ENCODE results near the gene ARHGAP24. TPM values are rescaled to one million over a fixed set of nuclear protein-coding genes. Genes with fewer than 3 reads are reported as not detected.

ARHGAP24 gene
- total RNA-seq, 1 donor = 56.6 TPM

- no peak for TF ChIP-seq CTCF (IDR thresholded peaks at IDR 0.05; ENCODE audit: insufficient read depth, low read depth, low read length)
- H3K4me3 ChIP-seq (ENCODE audit: low read depth, low read length) = no peak overlapping the region
- DNase-seq (ENCODE audit: low read depth) = no peak
Observed at GRCh38 chr4:86007042-86007441, 532.1 kb downstream of the ARHGAP24 start.

GRCh38 chr4:86011117-86011516 lies 536.2 kb downstream of the ARHGAP24 start:
- H3K4me3 ChIP-seq (ENCODE audit: low read depth, low read length) = no peak overlapping the region
- peak; percentile 57 for DNase-seq (ENCODE audit: low read depth)
- TF ChIP-seq CTCF (IDR thresholded peaks at IDR 0.05; ENCODE audit: insufficient read depth, low read depth, low read length) = no peak

GRCh38 chr4:86013621-86014020 lies 538.7 kb downstream of the ARHGAP24 start:
- no peak overlapping the region for H3K4me3 ChIP-seq (ENCODE audit: low read depth, low read length)
- DNase-seq (ENCODE audit: low read depth) = peak; percentile 54
- TF ChIP-seq CTCF (IDR thresholded peaks at IDR 0.05; ENCODE audit: insufficient read depth, low read depth, low read length) = no peak

GRCh38 chr4:86014599-86014998 lies 539.6 kb downstream of the ARHGAP24 start:
- H3K4me3 ChIP-seq (ENCODE audit: low read depth, low read length) = no peak overlapping the region
- peak; percentile 67 for DNase-seq (ENCODE audit: low read depth)
- no peak for TF ChIP-seq CTCF (IDR thresholded peaks at IDR 0.05; ENCODE audit: insufficient read depth, low read depth, low read length)

- TF ChIP-seq CTCF (IDR thresholded peaks at IDR 0.05; ENCODE audit: insufficient read depth, low read depth, low read length) = no peak
- peak; percentile 13 for DNase-seq (ENCODE audit: low read depth)
- no peak overlapping the region for H3K4me3 ChIP-seq (ENCODE audit: low read depth, low read length)
Observed at GRCh38 chr4:86015412-86016350, 540.7 kb downstream of the ARHGAP24 start.

- no peak for DNase-seq (ENCODE audit: low read depth)
- no peak overlapping the region for H3K4me3 ChIP-seq (ENCODE audit: low read depth, low read length)
- TF ChIP-seq CTCF (IDR thresholded peaks at IDR 0.05; ENCODE audit: insufficient read depth, low read depth, low read length) = no peak
Observed at GRCh38 chr4:86019362-86019761, 544.4 kb downstream of the ARHGAP24 start.
